H1 (cell line): ENCODE measurements around the gene OR51B4. TPM values are rescaled to one million over a fixed set of nuclear protein-coding genes. Genes with fewer than 3 reads are reported as not detected.

Source experiments
- CTCF ChIA-PET: fragments of 300-600 bp; sonication (Branson Sonifier 250); formaldehyde crosslinking; loops from one replicate; lab custom pipeline; 2021; ENCODE audit not compliant: partially characterized antibody; lab: Charles Lee
- POLR2A ChIA-PET: fragments of 300-600 bp; sonication (Branson Sonifier 250); formaldehyde crosslinking; loops from one replicate; lab custom pipeline; 2021; ENCODE audit warnings: inconsistent platforms; ENCODE audit not compliant: partially characterized antibody; lab: Charles Lee
- DNase-seq, 2 experiments: peaks; one replicate each; pipeline versions ENCODE4 v3.0.0 to v3.0.0-alpha.2; 2010 to 2022; ENCODE audit warnings: low spot score in 2 of 2, low read depth in 1 of 2, mixed read lengths in 1 of 2
- FAIRE-seq: peaks from 2 replicates; lab custom pipeline; 2011; peaks lifted over from hg19 to GRCh38; lab: Jason Lieb, UNC
- H2AFZ ChIP-seq: 2 replicates; pipeline ENCODE4 v1.8.1; 2012; ENCODE audit warnings: low read length, inconsistent platforms
- H2AK5ac ChIP-seq: 2 replicates; pipeline ENCODE4 v1.6.1; 2013; ENCODE audit warnings: low read depth, low read length
- H2BK120ac ChIP-seq: replicated peaks from 2 replicates; pipeline ENCODE3; 2013; ENCODE audit warnings: low read depth, low read length, inconsistent platforms
- H2BK12ac ChIP-seq: 2 replicates; pipeline ENCODE4 v1.6.1; 2013; ENCODE audit warnings: low read depth, low read length
- H2BK15ac ChIP-seq: 2 replicates; pipeline ENCODE4 v1.6.1; 2013; ENCODE audit warnings: low read length
- H2BK20ac ChIP-seq: 2 replicates; pipeline ENCODE4 v1.6.1; 2013; ENCODE audit warnings: low read length
- H2BK5ac ChIP-seq: 2 replicates; pipeline ENCODE4 v1.6.1; 2013; ENCODE audit warnings: low read depth, low read length
- H3K14ac ChIP-seq: 2 replicates; pipeline ENCODE4 v1.6.1; 2013; ENCODE audit warnings: inconsistent platforms; ENCODE audit not compliant: insufficient read length
- H3K18ac ChIP-seq: 2 replicates; pipeline ENCODE4 v1.6.1; 2013; ENCODE audit warnings: low read length; ENCODE audit errors: extremely low read depth
- H3K23ac ChIP-seq: 2 replicates; pipeline ENCODE4 v1.6.1; 2013; ENCODE audit warnings: inconsistent platforms; ENCODE audit not compliant: insufficient read length
- H3K23me2 ChIP-seq: 2 replicates; pipeline ENCODE4 v1.6.1; 2013; ENCODE audit warnings: low read depth, low read length
- H3K27ac ChIP-seq: 2 replicates; pipeline ENCODE4 v1.6.1; 2011; ENCODE audit warnings: low read depth, low read length, inconsistent platforms
- H3K27me3 ChIP-seq, 4 experiments: replicated peaks in 1 of 4; 1 replicate in 1 of 4; 2 replicates in 3 of 4; pipeline versions ENCODE4 v1.6.1 to v1.8.1; 2011 to 2013; ENCODE audit warnings: low read length in 3 of 4, mild to moderate bottlenecking in 3 of 4, inconsistent platforms in 2 of 4, mixed read lengths in 2 of 4, moderate library complexity in 1 of 4; ENCODE audit not compliant: control insufficient read depth in 3 of 4, insufficient read depth in 3 of 4; ENCODE audit errors: extremely low read depth in 1 of 4
- H3K36me3 ChIP-seq, 4 experiments: 2 replicates each; pipeline versions ENCODE4 v1.6.1 to v1.8.1; 2011 to 2013; ENCODE audit warnings: mild to moderate bottlenecking in 4 of 4, low read length in 3 of 4, moderate library complexity in 2 of 4, control low read depth in 1 of 4, inconsistent platforms in 1 of 4; ENCODE audit not compliant: insufficient read depth in 4 of 4, control insufficient read depth in 2 of 4
- H3K4ac ChIP-seq: replicated peaks from 2 replicates; pipeline ENCODE3; 2013; ENCODE audit warnings: low read length, low read depth, mixed read lengths, inconsistent platforms; ENCODE audit not compliant: insufficient read length
- H3K4me1 ChIP-seq, 4 experiments: replicated peaks in 1 of 4; 1 replicate in 1 of 4; 2 replicates in 3 of 4; pipeline versions ENCODE4 v1.6.1 to v1.8.1; 2011 to 2013; ENCODE audit warnings: low read length in 3 of 4, inconsistent platforms in 2 of 4, mixed read lengths in 1 of 4; ENCODE audit not compliant: insufficient read depth in 4 of 4, control insufficient read depth in 3 of 4
- H3K4me2 ChIP-seq, 2 experiments: 2 replicates each; pipeline versions ENCODE4 v1.6.1 to v1.8.1; 2011 to 2013; ENCODE audit warnings: low read depth in 2 of 2, low read length in 2 of 2, control low read depth in 1 of 2, inconsistent platforms in 1 of 2, mild to moderate bottlenecking in 1 of 2; ENCODE audit not compliant: insufficient read depth in 1 of 2
- H3K4me3 ChIP-seq, 4 experiments: fragments of 200-600, 300-600 bp in 1 of 4; sonication (generic), shearing (Covaris generic), sonication (Bioruptor Twin) in 1 of 4; 2 replicates each; pipeline versions ENCODE4 v1.5.1 to v1.8.1; 2011 to 2016; ENCODE audit warnings: low read length in 4 of 4, low read depth in 3 of 4, control low read depth in 2 of 4, inconsistent platforms in 2 of 4, mild to moderate bottlenecking in 2 of 4, mixed read lengths in 1 of 4, moderate library complexity in 1 of 4; ENCODE audit not compliant: insufficient read depth in 2 of 4; ENCODE audit errors: extremely low read depth in 1 of 4
- H3K56ac ChIP-seq: replicated peaks from 2 replicates; pipeline ENCODE3; 2013; ENCODE audit warnings: low read depth, mild to moderate bottlenecking, mixed read lengths, low read length, inconsistent platforms; ENCODE audit not compliant: insufficient read length
- H3K79me1 ChIP-seq: 2 replicates; pipeline ENCODE4 v1.6.1; 2013; ENCODE audit warnings: low read depth, low read length, control low read depth
- H3K79me2 ChIP-seq, 2 experiments: 2 replicates each; pipeline versions ENCODE4 v1.6.1 to v1.8.1; 2012 to 2013; ENCODE audit warnings: low read length in 2 of 2, mild to moderate bottlenecking in 2 of 2, inconsistent platforms in 1 of 2; ENCODE audit not compliant: insufficient read depth in 2 of 2, control insufficient read depth in 1 of 2
- H3K9ac ChIP-seq, 4 experiments: replicated peaks in 1 of 4; 1 replicate in 1 of 4; 2 replicates in 3 of 4; pipeline versions ENCODE4 v1.6.1 to v1.8.1; 2011 to 2013; ENCODE audit warnings: low read depth in 3 of 4, low read length in 3 of 4, control low read depth in 2 of 4, mild to moderate bottlenecking in 2 of 4, moderate library complexity in 2 of 4, inconsistent platforms in 1 of 4; ENCODE audit errors: extremely low read depth in 1 of 4
- H3K9me3 ChIP-seq, 2 experiments: 2 replicates each; pipeline versions ENCODE4 v1.6.1 to v1.8.1; 2012 to 2013; ENCODE audit warnings: mild to moderate bottlenecking in 2 of 2, moderate library complexity in 2 of 2, control low read depth in 1 of 2, inconsistent platforms in 1 of 2, low read depth in 1 of 2, low read length in 1 of 2, mixed read lengths in 1 of 2; ENCODE audit not compliant: insufficient read depth in 2 of 2
- H4K20me1 ChIP-seq, 2 experiments: replicated peaks in 1 of 2; 2 replicates each; pipeline versions ENCODE3 to v1.8.1; 2011 to 2013; ENCODE audit warnings: inconsistent platforms in 2 of 2, low read length in 2 of 2, mild to moderate bottlenecking in 1 of 2; ENCODE audit not compliant: insufficient read depth in 2 of 2, control insufficient read depth in 1 of 2
- H4K5ac ChIP-seq: 2 replicates; pipeline ENCODE4 v1.6.1; 2013; ENCODE audit warnings: low read length, low read depth, mixed read lengths, inconsistent platforms; ENCODE audit not compliant: insufficient read length
- H4K8ac ChIP-seq: 2 replicates; pipeline ENCODE4 v1.8.0; 2013; ENCODE audit warnings: mild to moderate bottlenecking, moderate library complexity, low read length, inconsistent platforms; ENCODE audit not compliant: insufficient read depth; ENCODE audit errors: extremely low read depth
- H4K91ac ChIP-seq: replicated peaks from 2 replicates; pipeline ENCODE3; 2013; ENCODE audit warnings: low read length, mixed read lengths, inconsistent platforms; ENCODE audit not compliant: insufficient read length
- EP300 ChIP-seq, 2 experiments: IDR thresholded peaks; 1 replicate in 1 of 2; 2 replicates in 1 of 2; pipeline ENCODE4 v1.6.1; 2011 to 2012; ENCODE audit warnings: low read depth in 2 of 2, low read length in 2 of 2, mild to moderate bottlenecking in 2 of 2, borderline replicate concordance in 1 of 2, inconsistent platforms in 1 of 2, moderate library complexity in 1 of 2
- FOSL1 ChIP-seq: IDR thresholded peaks from 2 replicates; pipeline ENCODE4 v1.6.1; 2011; ENCODE audit warnings: mild to moderate bottlenecking, low read depth, low read length, moderate library complexity; ENCODE audit not compliant: insufficient read depth
- SAP30 ChIP-seq: fragments of 300-600 bp; sonication (generic); IDR thresholded peaks from 2 replicates; pipeline ENCODE4 v1.7.1; 2012; ENCODE audit warnings: low read length, moderate library complexity, mild to moderate bottlenecking, inconsistent platforms; ENCODE audit not compliant: insufficient read depth, insufficient replicate concordance
- SIX5 ChIP-seq: IDR thresholded peaks from 2 replicates; pipeline ENCODE4 v1.6.1; 2011; ENCODE audit warnings: mild to moderate bottlenecking, low read depth, low read length
- ZNF274 ChIP-seq: IDR thresholded peaks from 2 replicates; pipeline ENCODE4 v1.7.0; 2012; ENCODE audit warnings: low read length, borderline replicate concordance; ENCODE audit errors: extremely low read depth
- WGBS, 2 experiments: shearing (Covaris generic) in 1 of 2; methylation state at CpG; one replicate each; pipeline versions ENCODE4 v1.1.6 to v1.1.7; 2013 to 2015; ENCODE audit warnings: low lambda C conversion rate in 2 of 2, mixed read lengths in 2 of 2, inconsistent platforms in 1 of 2, low coverage in 1 of 2, missing lambda C conversion rate in 1 of 2; ENCODE audit not compliant: insufficient replicate concordance in 2 of 2, insufficient coverage in 1 of 2, insufficient read length in 1 of 2; ENCODE audit errors: extremely low coverage in 1 of 2, missing lambda C conversion rate in 1 of 2; 5-methylcytosine and 5-hydroxymethylcytosine counted together
- polyA plus RNA-seq, 7 experiments: library from polyadenylated mRNA; depleted of rRNA in 3 of 7; stranded (reverse) in 5 of 7; unstranded in 2 of 7; fragments of >200 nt in 5 of 7; fragments of 200-250 nt in 2 of 7; gene quantifications; 1 replicate in 5 of 7; 2 replicates in 1 of 7; 4 replicates in 1 of 7; pipeline versions ENCODE4 v1.2.1 to v1.2.3, GENCODE V29; 2011 to 2013; ENCODE audit warnings: missing spikeins in 2 of 7, mixed read lengths in 2 of 7
- total RNA-seq: library from RNA; stranded (reverse); fragmentation: NEBNext Ultra II Directional; extraction: Animal tissue kit (Norgen Biotek cat#: 25700); gene quantifications from 2 replicates; pipeline ENCODE4 v1.2.1, GENCODE V29; 2021
- TF ChIP-seq, protein P1 (sequence below): IDR thresholded peaks from 2 replicates; pipeline ENCODE4 v1.6.1; 2011; ENCODE audit warnings: low read depth, mild to moderate bottlenecking, low read length; ENCODE audit not compliant: insufficient read depth
- TF ChIP-seq, protein P2 (sequence below): IDR thresholded peaks from 2 replicates; pipeline ENCODE4 v1.6.1; 2012; ENCODE audit warnings: low read length, inconsistent platforms
- TF ChIP-seq, protein P3 (sequence below), 3 experiments: IDR thresholded peaks; 1 replicate in 2 of 3; 2 replicates in 1 of 3; pipeline versions ENCODE4 v1.5.1 to v1.6.1; 2011; ENCODE audit warnings: low read length in 3 of 3, mild to moderate bottlenecking in 3 of 3, inconsistent platforms in 2 of 3, low read depth in 1 of 3, moderate library complexity in 1 of 3; ENCODE audit not compliant: insufficient read depth in 1 of 3; ENCODE audit errors: control extremely low read depth in 1 of 3

The OR51B4 gene
- total and polyA plus RNA-seq, 2 of the 8 experiments (the other 6 are each of a cell fraction or from before 2014, with no cell fraction given): not detected

DNA sequence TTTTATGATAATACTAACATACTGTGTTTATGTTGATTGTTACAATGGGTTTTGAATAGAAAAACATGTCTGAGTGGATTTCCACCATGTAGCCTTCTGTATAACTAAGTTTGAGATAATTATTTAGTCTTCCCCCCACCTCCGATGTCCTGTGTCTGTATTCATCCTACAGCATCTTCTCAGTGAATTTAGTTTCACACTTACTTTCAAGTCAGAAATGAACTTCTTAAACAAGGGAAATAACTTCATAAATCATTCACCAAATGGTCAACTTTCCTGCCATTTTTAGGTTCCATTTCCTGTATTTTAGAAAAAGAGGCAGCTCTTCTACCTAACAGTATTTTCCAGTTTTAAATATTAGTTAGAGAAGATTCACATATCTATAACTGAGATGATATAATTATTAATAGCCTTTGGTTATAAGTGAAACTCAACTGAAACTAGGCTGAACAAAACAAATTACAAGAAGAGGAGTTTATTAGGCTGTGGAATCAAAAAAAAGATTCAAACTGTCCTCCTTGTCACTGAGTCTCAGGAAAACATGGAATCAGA lies 38.1 kb upstream of the OR51B4 start:
- WGBS, 2 experiments: 86% methylated on average over 1 of the region's 1 CpG; no CpG with 5 or more reads in 1 of the 2 experiments
- Histone ChIP-seq H3K23ac (no peak overlapping the region), H3K56ac (no peak overlapping the region), H3K23me2 (no peaks in the 10 kb centered on the region), H3K4ac (no peak overlapping the region), H3K4me1 (no peaks in the 10 kb centered on the region), H2AFZ (no peak overlapping the region), H2AK5ac (no peak overlapping the region), H3K27ac (no peak overlapping the region), H3K79me1 (no peaks in the 10 kb centered on the region), H3K4me2 (no peak overlapping the region), H4K91ac (no peak overlapping the region), H2BK20ac (no peak overlapping the region), H3K18ac (no peak overlapping the region), H4K20me1 (no peaks in the 10 kb centered on the region), H3K36me3 (no peaks in the 10 kb centered on the region), H3K79me2 (no peaks in the 10 kb centered on the region), H4K8ac (no peak overlapping the region), H3K9me3 (no peaks in the 10 kb centered on the region), H3K27me3 (no peaks in the 10 kb centered on the region), H2BK120ac (no peak overlapping the region), H2BK5ac (no peak overlapping the region), H3K14ac (no peak overlapping the region), H2BK15ac (no peak overlapping the region), H2BK12ac (no peak overlapping the region), H3K4me3 (no peak overlapping the region), H3K9ac (no peak overlapping the region), H4K5ac (no peak overlapping the region)
- CTCF ChIA-PET: no interaction called here
- no peak for DNase-seq
- FAIRE-seq: no peak
- POLR2A ChIA-PET: no interaction called here
- TF ChIP-seq, protein P1, sequence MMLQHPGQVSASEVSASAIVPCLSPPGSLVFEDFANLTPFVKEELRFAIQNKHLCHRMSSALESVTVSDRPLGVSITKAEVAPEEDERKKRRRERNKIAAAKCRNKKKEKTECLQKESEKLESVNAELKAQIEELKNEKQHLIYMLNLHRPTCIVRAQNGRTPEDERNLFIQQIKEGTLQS: no peak
- TF ChIP-seq ZNF274 (no peak), EP300 (IDR thresholded peaks at IDR 0.05; ENCODE audit: borderline replicate concordance in 1 of 2, low read depth in 2 of 2, low read length in 2 of 2) (no peak), SAP30 (no peak), FOSL1 (no peak), SIX5 (no peak)
- TF ChIP-seq, protein P2, sequence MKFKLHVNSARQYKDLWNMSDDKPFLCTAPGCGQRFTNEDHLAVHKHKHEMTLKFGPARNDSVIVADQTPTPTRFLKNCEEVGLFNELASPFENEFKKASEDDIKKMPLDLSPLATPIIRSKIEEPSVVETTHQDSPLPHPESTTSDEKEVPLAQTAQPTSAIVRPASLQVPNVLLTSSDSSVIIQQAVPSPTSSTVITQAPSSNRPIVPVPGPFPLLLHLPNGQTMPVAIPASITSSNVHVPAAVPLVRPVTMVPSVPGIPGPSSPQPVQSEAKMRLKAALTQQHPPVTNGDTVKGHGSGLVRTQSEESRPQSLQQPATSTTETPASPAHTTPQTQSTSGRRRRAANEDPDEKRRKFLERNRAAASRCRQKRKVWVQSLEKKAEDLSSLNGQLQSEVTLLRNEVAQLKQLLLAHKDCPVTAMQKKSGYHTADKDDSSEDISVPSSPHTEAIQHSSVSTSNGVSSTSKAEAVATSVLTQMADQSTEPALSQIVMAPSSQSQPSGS: no peak
- TF ChIP-seq, protein P3, sequence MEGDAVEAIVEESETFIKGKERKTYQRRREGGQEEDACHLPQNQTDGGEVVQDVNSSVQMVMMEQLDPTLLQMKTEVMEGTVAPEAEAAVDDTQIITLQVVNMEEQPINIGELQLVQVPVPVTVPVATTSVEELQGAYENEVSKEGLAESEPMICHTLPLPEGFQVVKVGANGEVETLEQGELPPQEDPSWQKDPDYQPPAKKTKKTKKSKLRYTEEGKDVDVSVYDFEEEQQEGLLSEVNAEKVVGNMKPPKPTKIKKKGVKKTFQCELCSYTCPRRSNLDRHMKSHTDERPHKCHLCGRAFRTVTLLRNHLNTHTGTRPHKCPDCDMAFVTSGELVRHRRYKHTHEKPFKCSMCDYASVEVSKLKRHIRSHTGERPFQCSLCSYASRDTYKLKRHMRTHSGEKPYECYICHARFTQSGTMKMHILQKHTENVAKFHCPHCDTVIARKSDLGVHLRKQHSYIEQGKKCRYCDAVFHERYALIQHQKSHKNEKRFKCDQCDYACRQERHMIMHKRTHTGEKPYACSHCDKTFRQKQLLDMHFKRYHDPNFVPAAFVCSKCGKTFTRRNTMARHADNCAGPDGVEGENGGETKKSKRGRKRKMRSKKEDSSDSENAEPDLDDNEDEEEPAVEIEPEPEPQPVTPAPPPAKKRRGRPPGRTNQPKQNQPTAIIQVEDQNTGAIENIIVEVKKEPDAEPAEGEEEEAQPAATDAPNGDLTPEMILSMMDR (IDR thresholded peaks at IDR 0.05; ENCODE audit: control extremely low read depth in 1 of 3, insufficient read depth in 1 of 3, low read depth in 1 of 3, low read length in 3 of 3): no peak
